Peyer's patch (tissue), 4 donors: ENCODE results near the gene RHBDL3. TPM values are rescaled to one million over a fixed set of nuclear protein-coding genes. Genes with fewer than 3 reads are reported as not detected.
A peak's percentile ranks its signal among the peaks of the same experiment; 100 is the strongest.

ENCODE experiments used
- DNase-seq, 3 donors: peaks; one replicate each; pipeline ENCODE4 v3.0.0-alpha.2; 2017 to 2019
- H3K27ac ChIP-seq, 4 donors: fragments of 200-600 bp; sonication (generic); one replicate each; pipeline ENCODE4 v1.5.1; 2016 to 2019
- H3K27me3 ChIP-seq, 2 donors: fragments of 200-600 bp; sonication (generic); one replicate each; pipeline ENCODE4 v1.5.1; 2019
- H3K36me3 ChIP-seq, 3 donors: fragments of 200-600 bp; sonication (generic); one replicate each; pipeline ENCODE4 v1.5.1; 2016 to 2019
- H3K4me1 ChIP-seq, 4 donors: fragments of 200-600 bp; sonication (generic); one replicate each; pipeline ENCODE4 v1.5.1; 2016 to 2019
- H3K4me3 ChIP-seq, 4 donors: fragments of 200-600 bp; sonication (generic); 1 replicate in 3 of 4; 2 replicates in 1 of 4; pipeline ENCODE4 v1.5.1; 2016 to 2019; ENCODE audit warnings: mild to moderate bottlenecking in 1 of 4
- H3K9me3 ChIP-seq, 4 donors: fragments of 200-600 bp; sonication (generic); one replicate each; pipeline ENCODE4 v1.5.1; 2016 to 2019; ENCODE audit warnings: mild to moderate bottlenecking in 1 of 4
- CTCF ChIP-seq, 6 experiments: fragments of 450-650 bp in 4 of 6; fragments of 200-600 bp in 2 of 6; sonication (generic) in 1 of 6; IDR thresholded peaks; one replicate each; pipeline ENCODE4 v1.5.1; 2017 to 2019; ENCODE audit warnings: antibody characterized with exemption in 6 of 6, mild to moderate bottlenecking in 3 of 6, moderate library complexity in 1 of 6
- POLR2A ChIP-seq, 2 donors: fragments of 450-650 bp; IDR thresholded peaks; one replicate each; pipeline ENCODE4 v1.5.1; 2017; ENCODE audit warnings: antibody characterized with exemption in 2 of 2, mild to moderate bottlenecking in 2 of 2, moderate library complexity in 2 of 2
- total RNA-seq, 4 donors: library from RNA; depleted of rRNA; stranded (reverse); fragments of >200 nt; gene quantifications; one replicate each; pipeline ENCODE4 v1.1.0, GENCODE V29; 2016

Gene RHBDL3
- under 1 TPM in 2 of 4 donors, not detected in 2; 0.28 to 0.40 TPM for total RNA-seq

DNA sequence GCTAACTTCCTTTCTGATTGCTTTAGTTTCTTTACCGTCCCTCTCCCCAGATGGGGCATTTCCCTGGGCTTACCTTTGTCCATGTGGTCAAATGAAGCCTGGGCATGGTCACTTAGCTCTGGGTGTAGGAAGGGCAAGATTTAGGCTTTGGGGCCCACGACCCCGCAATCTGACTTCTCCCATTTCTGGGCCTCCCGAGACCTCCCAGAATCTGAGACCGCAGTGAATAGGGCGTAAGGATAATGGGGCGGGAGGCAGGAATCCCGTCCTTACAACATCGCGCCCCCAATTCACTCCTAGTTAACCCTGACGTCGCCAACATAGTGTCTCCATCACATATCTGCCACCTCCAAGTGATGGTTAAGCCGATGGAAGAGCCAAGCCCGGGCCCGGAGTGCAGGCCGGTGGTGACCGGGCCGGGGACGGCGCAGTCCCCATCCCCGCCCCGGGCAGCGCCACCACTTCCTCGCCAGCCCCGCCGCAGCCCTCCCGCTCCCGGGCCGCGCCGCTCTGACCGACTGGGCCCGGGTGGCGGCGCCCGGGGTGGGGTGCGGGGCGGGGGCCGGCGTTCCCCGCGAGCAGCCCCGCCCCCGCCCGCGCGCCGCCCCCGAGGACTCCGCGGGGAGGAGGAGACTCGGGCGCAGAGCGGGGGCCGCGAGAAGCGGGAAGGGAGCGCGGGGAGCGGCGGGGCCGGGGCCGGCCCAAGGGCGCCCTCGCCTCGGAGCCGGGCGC, at the start of gene RHBDL3:
RHBDL3 (plus strand) TSS at position 641 of the 732 bp plus-strand sequence. CDS start 358 bp downstream, outside the sequence.
- Histone ChIP-seq H3K4me3 (peak within 1 kb of the TSS; percentile 41 to 75 (median 69)), H3K27ac (peak within 1 kb of the TSS in 2 of 4 donors; percentile 4 to 49), H3K27me3 (peaks cover 0 to 13% of the 10 kb centered on the region in 2 donors), H3K36me3 (no peaks in the 10 kb centered on the region), H3K4me1 (peaks cover 0 to 25% (median 16%) of the 10 kb centered on the region in 4 donors), H3K9me3 (no peaks in the 10 kb centered on the region)
- TF ChIP-seq POLR2A (IDR thresholded peaks at IDR 0.05): no peak
- no peak for TF ChIP-seq CTCF (IDR thresholded peaks at IDR 0.05)
- DNase-seq: no peak

DNA sequence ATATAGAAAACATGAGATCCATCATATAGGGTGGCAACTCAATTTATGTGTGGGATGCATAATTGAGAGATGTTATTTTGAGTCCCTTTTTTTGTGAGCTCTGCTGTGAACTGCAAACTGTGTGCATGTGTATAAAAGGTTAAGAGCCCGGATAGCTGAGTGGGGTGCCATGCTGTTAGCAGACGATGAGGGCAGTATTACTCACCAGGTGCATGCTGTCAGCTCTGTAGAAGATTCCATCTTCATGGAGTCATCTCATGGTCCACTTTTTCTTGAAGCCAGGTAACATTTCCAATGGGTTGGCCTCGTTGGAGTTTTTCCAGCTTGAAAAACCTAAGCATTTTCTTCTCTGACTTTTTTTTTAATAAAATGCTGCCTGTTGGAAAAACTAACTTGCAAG, 43.0 kb upstream of the RHBDL3 start:
- H3K27ac ChIP-seq: no peak overlapping the region
- no peak overlapping the region for H3K4me3 ChIP-seq
- TF ChIP-seq POLR2A (IDR thresholded peaks at IDR 0.05) (no peak), CTCF (IDR thresholded peaks at IDR 0.05) (no peak)
- DNase-seq: no peak
- H3K9me3 ChIP-seq: no peaks in the 10 kb centered on the region
- H3K36me3 ChIP-seq: peaks cover 0 to 33% (median 0%) of the 10 kb centered on the region in 3 donors
- H3K27me3 ChIP-seq: no peaks in the 10 kb centered on the region
- no peaks in the 10 kb centered on the region for H3K4me1 ChIP-seq

- no peak overlapping the region for H3K27ac ChIP-seq
- DNase-seq: no peak
- no peaks in the 10 kb centered on the region for H3K9me3 ChIP-seq
- TF ChIP-seq POLR2A (IDR thresholded peaks at IDR 0.05) (no peak), CTCF (IDR thresholded peaks at IDR 0.05) (no peak)
- peaks cover 0 to 28% (median 0%) of the 10 kb centered on the region in 3 donors for H3K36me3 ChIP-seq
- H3K27me3 ChIP-seq: no peaks in the 10 kb centered on the region
- H3K4me3 ChIP-seq: no peak overlapping the region
- no peaks in the 10 kb centered on the region for H3K4me1 ChIP-seq
These were observed 41.9 kb upstream of the RHBDL3 start for GRCh38 chr17:32223703-32224102.

DNA sequence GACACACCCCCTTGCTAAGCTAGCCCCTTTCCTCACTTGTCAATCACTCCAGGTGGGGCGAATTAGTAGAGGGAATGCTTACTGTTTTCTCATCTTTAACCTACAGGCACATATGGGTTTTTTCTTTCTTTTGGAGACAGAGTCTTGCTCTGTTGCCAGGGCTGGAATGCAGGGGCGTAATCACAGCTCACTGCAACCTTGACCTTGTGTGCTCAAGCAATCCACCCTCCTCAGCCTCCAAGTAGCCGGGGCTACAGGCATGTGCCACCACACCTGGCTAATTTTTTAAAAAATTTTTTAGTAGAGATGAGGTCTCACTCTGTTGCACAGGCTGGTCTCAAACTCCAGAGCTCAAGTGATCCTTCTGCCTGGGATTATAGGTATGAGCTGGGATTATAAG, 38.7 kb upstream of the RHBDL3 start:
- H3K27ac ChIP-seq: no peak overlapping the region
- H3K4me1 ChIP-seq: no peaks in the 10 kb centered on the region
- H3K9me3 ChIP-seq: no peaks in the 10 kb centered on the region
- TF ChIP-seq POLR2A (IDR thresholded peaks at IDR 0.05) (no peak), CTCF (IDR thresholded peaks at IDR 0.05) (no peak)
- H3K36me3 ChIP-seq: peaks cover 0 to 18% (median 0%) of the 10 kb centered on the region in 3 donors
- no peak for DNase-seq
- H3K27me3 ChIP-seq: no peaks in the 10 kb centered on the region
- H3K4me3 ChIP-seq: no peak overlapping the region

DNA sequence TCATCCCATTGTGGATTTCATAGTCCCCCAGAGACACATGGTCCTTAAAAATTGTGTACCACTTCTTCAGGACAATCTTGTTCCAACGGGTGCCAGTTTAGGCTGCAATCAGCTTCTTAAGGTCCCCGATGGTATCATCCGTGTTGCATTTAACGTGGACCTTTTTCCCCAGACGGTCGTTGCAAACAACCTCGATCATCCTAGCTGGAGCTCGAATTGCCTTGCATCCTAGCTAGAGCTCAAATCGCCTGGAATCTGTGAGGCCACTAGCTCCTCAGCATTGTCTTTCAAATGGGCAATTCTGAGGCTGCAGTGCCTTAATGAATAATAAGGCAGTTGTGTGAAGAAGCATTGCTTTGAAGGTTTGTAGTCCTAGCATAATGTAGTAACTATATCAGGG, 37.7 kb upstream of the RHBDL3 start:
- no peaks in the 10 kb centered on the region for H3K4me1 ChIP-seq
- H3K36me3 ChIP-seq: peaks cover 0 to 7% (median 0%) of the 10 kb centered on the region in 3 donors
- no peak overlapping the region for H3K27ac ChIP-seq
- TF ChIP-seq CTCF (IDR thresholded peaks at IDR 0.05) (no peak), POLR2A (IDR thresholded peaks at IDR 0.05) (no peak)
- no peaks in the 10 kb centered on the region for H3K9me3 ChIP-seq
- H3K4me3 ChIP-seq: no peak overlapping the region
- DNase-seq: no peak
- no peaks in the 10 kb centered on the region for H3K27me3 ChIP-seq
